ENCODE results near the gene TOP3A. TPM values are rescaled to one million over a fixed set of nuclear protein-coding genes. Genes with fewer than 3 reads are reported as not detected.
"Not testable (repeated sequence)": the region's sequence is repeated elsewhere in the genome, so short reads cannot be mapped to it uniquely, and the experiment has no call there.

Gene TOP3A
- total RNA-seq, 1 donor = 45.8 TPM

- no peak for TF ChIP-seq CTCF (IDR thresholded peaks at IDR 0.05; ENCODE audit: insufficient read depth, low read depth, low read length)
- no peak for DNase-seq (ENCODE audit: low read depth)
- no peak overlapping the region for H3K4me3 ChIP-seq (ENCODE audit: low read depth, low read length)
Observed at GRCh38 chr17:18360518-18360917, 45.7 kb upstream of the TOP3A start.

GRCh38 chr17:18356624-18357023 is 41.8 kb upstream of the TOP3A start:
- DNase-seq (ENCODE audit: low read depth) = peak; percentile 84
- H3K4me3 ChIP-seq (ENCODE audit: low read depth, low read length) = no peak overlapping the region
- TF ChIP-seq CTCF (IDR thresholded peaks at IDR 0.05; ENCODE audit: insufficient read depth, low read depth, low read length) = no peak

GRCh38 chr17:18353541-18353940 is 38.7 kb upstream of the TOP3A start:
- no peak overlapping the region for H3K4me3 ChIP-seq (ENCODE audit: low read depth, low read length)
- TF ChIP-seq CTCF (IDR thresholded peaks at IDR 0.05; ENCODE audit: insufficient read depth, low read depth, low read length) = no peak
- no peak for DNase-seq (ENCODE audit: low read depth)

- no peak for DNase-seq (ENCODE audit: low read depth)
- no peak overlapping the region for H3K4me3 ChIP-seq (ENCODE audit: low read depth, low read length)
- TF ChIP-seq CTCF (IDR thresholded peaks at IDR 0.05; ENCODE audit: insufficient read depth, low read depth, low read length) = no peak
Observed at GRCh38 chr17:18344021-18344420, 29.2 kb upstream of the TOP3A start.

- TF ChIP-seq CTCF (IDR thresholded peaks at IDR 0.05; ENCODE audit: insufficient read depth, low read depth, low read length) = no peak
- H3K4me3 ChIP-seq (ENCODE audit: low read depth, low read length) = no peak overlapping the region
- DNase-seq (ENCODE audit: low read depth) = no peak
Observed at GRCh38 chr17:18339933-18340332, 25.1 kb upstream of the TOP3A start.

- not testable (repeated sequence) for DNase-seq (ENCODE audit: low read depth)
Observed at GRCh38 chr17:18338158-18338557, 23.4 kb upstream of the TOP3A start.

GRCh38 chr17:18332909-18333489 is 18.2 kb upstream of the TOP3A start:
- H3K4me3 ChIP-seq (ENCODE audit: low read depth, low read length) = no peak overlapping the region
- peak; percentile 40 for DNase-seq (ENCODE audit: low read depth)
- no peak for TF ChIP-seq CTCF (IDR thresholded peaks at IDR 0.05; ENCODE audit: insufficient read depth, low read depth, low read length)

More at GRCh38 chr17:18338158-18338557, 23.4 kb upstream of the TOP3A start:
- not testable (repeated sequence) for H3K4me3 ChIP-seq (ENCODE audit: low read depth, low read length)
